Neural progenitor cell (in vitro differentiated cells): ENCODE measurements around the gene CSK.

Experiments
- EZH2 ChIP-seq: fragments of 200-600 bp; sonication (generic); IDR thresholded peaks from 2 replicates; pipeline ENCODE4 v1.6.1; 2017; ENCODE audit warnings: antibody characterized with exemption, mild to moderate bottlenecking, moderate library complexity
- EZH2phosphoT487 ChIP-seq: fragments of 200-600 bp; sonication (generic); IDR thresholded peaks from 2 replicates; pipeline ENCODE4 v1.6.1; 2017; ENCODE audit warnings: antibody characterized with exemption
- TF ChIP-seq, protein P1 (sequence below): fragments of 200-600 bp; sonication (generic); IDR thresholded peaks from 2 replicates; pipeline ENCODE4 v1.5.1; 2017; ENCODE audit warnings: antibody characterized with exemption, mild to moderate bottlenecking

DNA sequence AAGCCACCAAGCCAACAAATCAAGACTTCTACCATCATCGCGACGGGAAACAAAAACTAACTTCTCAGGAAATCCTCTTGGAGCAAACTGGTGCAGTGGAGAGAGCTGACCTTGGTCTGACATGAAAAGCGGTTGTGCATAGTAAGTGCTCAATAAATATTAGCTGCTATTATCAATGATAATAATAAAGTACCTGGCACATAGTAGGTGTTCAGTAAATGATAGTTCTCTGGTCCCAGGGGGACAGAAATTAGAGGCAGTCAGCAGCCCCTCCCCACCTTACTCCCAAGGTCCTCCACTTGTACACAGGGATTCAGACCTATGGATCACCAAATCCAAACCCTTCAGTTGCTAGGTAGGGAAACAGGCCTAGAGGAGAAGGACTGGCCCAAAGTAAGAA, 6.0 kb upstream of the CSK start:
- TF ChIP-seq, protein P1, sequence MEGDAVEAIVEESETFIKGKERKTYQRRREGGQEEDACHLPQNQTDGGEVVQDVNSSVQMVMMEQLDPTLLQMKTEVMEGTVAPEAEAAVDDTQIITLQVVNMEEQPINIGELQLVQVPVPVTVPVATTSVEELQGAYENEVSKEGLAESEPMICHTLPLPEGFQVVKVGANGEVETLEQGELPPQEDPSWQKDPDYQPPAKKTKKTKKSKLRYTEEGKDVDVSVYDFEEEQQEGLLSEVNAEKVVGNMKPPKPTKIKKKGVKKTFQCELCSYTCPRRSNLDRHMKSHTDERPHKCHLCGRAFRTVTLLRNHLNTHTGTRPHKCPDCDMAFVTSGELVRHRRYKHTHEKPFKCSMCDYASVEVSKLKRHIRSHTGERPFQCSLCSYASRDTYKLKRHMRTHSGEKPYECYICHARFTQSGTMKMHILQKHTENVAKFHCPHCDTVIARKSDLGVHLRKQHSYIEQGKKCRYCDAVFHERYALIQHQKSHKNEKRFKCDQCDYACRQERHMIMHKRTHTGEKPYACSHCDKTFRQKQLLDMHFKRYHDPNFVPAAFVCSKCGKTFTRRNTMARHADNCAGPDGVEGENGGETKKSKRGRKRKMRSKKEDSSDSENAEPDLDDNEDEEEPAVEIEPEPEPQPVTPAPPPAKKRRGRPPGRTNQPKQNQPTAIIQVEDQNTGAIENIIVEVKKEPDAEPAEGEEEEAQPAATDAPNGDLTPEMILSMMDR: no peak
- TF ChIP-seq EZH2phosphoT487 (no peak), EZH2 (no peak)
